Measurements from ENCODE around the gene BCL2L2.
A peak's percentile ranks its signal among the peaks of the same experiment; 100 is the strongest.
"Not testable (repeated sequence)": the region's sequence is repeated elsewhere in the genome, so short reads cannot be mapped to it uniquely, and the experiment has no call there.

The BCL2L2 gene

DNA sequence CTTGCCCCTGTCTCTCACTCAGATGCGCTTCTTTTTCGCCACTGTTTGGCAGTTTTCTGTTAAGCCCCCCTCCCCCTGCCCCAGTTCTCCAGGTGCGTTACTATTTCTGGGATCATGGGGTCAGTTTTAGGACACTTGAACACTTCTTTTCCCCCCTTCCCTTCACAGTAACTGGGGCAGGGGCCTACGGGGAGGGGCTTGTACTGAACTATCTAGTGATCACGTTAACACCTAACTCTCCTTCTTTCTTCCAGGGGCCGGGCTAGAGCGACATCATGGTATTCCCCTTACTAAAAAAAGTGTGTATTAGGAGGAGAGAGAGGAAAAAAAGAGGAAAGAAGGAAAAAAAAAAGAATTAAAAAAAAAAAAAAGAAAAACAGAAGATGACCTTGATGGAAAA lies 18.4 kb downstream of the BCL2L2 start:
- in situ Hi-C loops (cut with HindIII; ENCODE audit: low sequenced_read_pairs): no loop called here
- H3K4me3 ChIP-seq (ENCODE audit: low read depth, low read length): no peak overlapping the region
- no peak for TF ChIP-seq CTCF (IDR thresholded peaks at IDR 0.05; ENCODE audit: low read depth, low read length)
- no peak for DNase-seq (ENCODE audit: low read depth, low spot score)

GRCh38 chr14:23325746-23326145 lies 19.1 kb downstream of the BCL2L2 start:
- DNase-seq (ENCODE audit: low read depth, low spot score); H3K4me3 ChIP-seq (ENCODE audit: low read depth, low read length); in situ Hi-C loops (cut with HindIII; ENCODE audit: low sequenced_read_pairs): not testable (repeated sequence)

DNA sequence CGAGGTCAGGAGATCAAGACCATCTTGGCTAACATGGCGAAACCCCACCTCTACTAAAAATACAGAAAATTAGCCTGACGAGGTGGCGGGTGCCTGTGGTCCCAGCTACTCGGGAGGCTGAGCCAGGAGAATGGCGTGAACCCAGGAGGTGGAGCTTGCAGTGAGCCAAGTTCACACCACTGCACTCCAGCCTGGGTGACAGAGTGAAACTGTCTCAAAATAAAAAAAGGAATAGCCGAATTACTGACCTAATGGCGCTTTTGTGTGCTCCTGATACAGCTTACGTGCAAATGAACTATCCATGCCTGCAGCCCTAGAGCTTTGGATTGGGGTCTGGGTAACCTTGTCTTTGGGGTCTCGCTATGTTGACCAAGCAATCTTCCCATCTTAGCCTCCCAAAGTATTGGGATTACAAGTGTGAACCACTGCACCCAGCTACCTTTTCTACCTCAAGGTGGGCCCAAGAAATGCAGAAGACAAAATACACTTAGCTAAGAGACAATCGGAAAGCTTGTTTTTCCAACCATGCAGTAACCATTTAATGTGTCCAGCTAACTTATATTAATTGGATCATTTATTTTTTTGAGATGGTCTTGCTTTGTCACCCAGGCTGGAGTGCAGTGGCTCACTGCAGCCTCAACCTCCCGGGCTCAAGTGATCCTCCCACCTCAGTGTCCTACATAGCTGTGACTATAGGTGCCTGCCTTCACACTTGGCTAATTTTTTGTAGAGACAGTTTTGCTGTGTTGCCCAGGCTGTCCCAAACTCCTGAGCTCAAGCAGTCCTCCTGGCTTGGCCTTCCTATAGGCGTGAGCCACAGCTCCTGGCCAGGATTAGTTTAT lies 20.1 kb downstream of the BCL2L2 start:
- no peak for DNase-seq (ENCODE audit: low read depth, low spot score)
- in situ Hi-C loops (cut with HindIII; ENCODE audit: low sequenced_read_pairs): no loop called here
- H3K4me3 ChIP-seq (ENCODE audit: low read depth, low read length): no peak overlapping the region
- no peak for TF ChIP-seq CTCF (IDR thresholded peaks at IDR 0.05; ENCODE audit: low read depth, low read length)

GRCh38 chr14:23327947-23328744 lies 21.5 kb downstream of the BCL2L2 start:
- TF ChIP-seq CTCF (IDR thresholded peaks at IDR 0.05; ENCODE audit: low read depth, low read length): peak; percentile 85
- peak; percentile 79 for DNase-seq (ENCODE audit: low read depth, low spot score)
- in situ Hi-C loops (cut with HindIII; ENCODE audit: low sequenced_read_pairs): no loop called here
- no peak overlapping the region for H3K4me3 ChIP-seq (ENCODE audit: low read depth, low read length)

GRCh38 chr14:23335623-23336022 lies 29.0 kb downstream of the BCL2L2 start:
- in situ Hi-C loops (cut with HindIII; ENCODE audit: low sequenced_read_pairs): no loop called here
- H3K4me3 ChIP-seq (ENCODE audit: low read depth, low read length): no peak overlapping the region
- no peak for DNase-seq (ENCODE audit: low read depth, low spot score)
- no peak for TF ChIP-seq CTCF (IDR thresholded peaks at IDR 0.05; ENCODE audit: low read depth, low read length)

DNA sequence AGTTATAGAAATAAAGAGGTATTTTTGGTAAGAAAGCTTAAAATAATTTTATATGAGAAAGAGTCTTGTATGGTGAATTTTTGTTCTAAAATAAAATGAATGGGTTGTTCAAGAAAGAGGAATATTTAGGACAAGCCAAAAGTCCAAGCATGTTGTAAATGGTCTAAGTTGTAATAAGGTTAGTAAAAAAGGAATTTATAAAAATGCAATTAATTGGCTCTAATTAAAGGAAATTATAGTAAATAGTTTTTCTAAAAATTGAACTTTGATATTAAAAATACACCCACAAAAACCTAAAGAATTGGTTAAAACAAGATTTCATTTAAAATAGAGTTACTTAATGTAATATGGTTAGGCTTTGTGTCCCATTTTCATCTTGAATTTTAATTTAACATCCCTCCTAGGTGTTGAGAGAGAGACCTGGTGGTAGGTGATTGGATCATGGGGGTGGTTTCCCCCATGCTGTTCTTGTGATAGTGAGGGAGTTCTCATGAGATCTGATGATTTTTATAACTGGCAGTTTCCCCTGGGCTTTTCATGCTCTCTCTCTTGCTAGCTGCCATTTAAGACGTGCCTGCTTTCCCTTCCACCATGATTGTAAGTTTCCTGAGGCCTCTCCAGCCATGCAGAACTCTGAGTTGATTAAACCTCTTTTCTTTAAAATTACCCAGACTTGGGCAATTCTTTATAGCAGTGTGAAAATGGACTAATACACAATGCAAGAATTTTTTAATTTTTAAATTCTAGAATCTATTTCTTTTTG lies 33.1 kb downstream of the BCL2L2 start:
- no peak for DNase-seq (ENCODE audit: low read depth, low spot score)
- in situ Hi-C loops (cut with HindIII; ENCODE audit: low sequenced_read_pairs): no loop called here

More for the DNA sequence above, 33.1 kb downstream of the BCL2L2 start:
- no peak for TF ChIP-seq CTCF (IDR thresholded peaks at IDR 0.05; ENCODE audit: low read depth, low read length)
- H3K4me3 ChIP-seq (ENCODE audit: low read depth, low read length): no peak overlapping the region
